Stimulated activated CD8-positive, alpha-beta memory T cell treated with anti-CD3 and anti-CD28 coated beads, Interleukin-7, amount 100 ng/mL, for 4 hours (primary cell): ENCODE measurements around the gene CREBRF.
"Not testable (repeated sequence)": the region's sequence is repeated elsewhere in the genome, so short reads cannot be mapped to it uniquely, and the experiment has no call there.

ENCODE experiments used
- DNase-seq, 2 donors: peaks; one replicate each; pipeline ENCODE4 v3.0.0-alpha.2; 2020; ENCODE audit warnings: low read depth in 2 of 2

The CREBRF gene

GRCh38 chr5:173154619-173155018 is 98.5 kb downstream of the CREBRF start:
- DNase-seq, result not testable (repeated sequence)

DNA sequence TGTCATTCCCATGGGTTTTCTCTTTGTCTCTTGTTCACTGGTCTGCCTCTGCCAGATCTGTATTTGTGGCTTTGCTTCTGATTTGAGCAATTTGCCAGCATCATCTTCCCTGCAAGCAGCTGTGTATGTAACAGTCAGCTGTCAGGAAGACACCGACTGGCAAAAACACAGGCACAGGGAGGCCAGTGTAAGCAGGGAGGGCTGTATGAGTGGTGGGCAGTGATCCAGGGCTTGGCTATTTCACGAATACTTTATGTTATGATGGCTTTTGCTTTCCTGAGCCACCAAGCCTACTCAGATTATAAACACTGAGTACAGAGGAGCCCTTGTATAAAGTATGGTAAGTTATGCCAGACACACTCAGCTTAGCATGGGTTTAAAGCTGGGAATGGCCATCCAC is 99.8 kb downstream of the CREBRF start:
- DNase-seq, result no peak

DNA sequence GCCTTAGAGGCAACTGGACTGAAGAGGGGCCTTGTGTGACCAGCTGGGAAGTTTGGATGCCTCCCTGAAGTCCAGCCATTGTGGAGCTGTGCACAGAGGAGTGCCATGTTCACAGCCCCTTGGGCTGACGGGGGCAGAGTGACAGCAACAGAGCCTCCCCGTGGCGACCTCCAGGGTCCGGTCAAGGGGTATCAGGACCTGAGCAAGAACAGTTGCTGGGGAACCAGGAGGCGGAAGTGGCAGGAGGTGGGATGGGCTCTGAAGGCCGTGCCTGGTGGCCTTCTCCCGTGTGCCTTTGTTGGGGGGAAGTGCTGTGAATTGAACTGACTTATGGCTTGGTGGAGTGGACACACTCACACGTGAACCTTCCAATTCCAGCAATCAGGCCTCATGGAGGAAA is 102.2 kb downstream of the CREBRF start:
- no peak for DNase-seq

DNA sequence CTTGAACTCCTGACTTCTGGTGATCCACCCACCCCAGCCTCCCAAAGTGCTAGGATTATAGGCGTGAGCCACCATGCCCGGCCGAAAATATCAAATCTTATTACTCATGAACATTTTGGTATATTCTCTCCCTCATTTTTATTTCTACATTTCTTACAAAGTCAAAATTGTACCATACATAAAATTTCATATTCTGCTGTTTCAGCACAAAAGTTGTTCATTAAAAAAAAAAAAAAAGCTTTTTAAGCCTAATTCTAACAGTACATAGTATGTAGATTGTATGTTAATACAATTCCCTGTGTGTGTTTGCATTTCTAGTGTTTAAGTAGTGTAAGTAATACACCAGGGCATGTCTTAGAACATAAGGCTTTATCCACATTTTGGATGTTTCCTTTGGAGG is 103.1 kb downstream of the CREBRF start:
- no peak for DNase-seq

- DNase-seq, result no peak
Observed at GRCh38 chr5:173161148-173161547, 105.0 kb downstream of the CREBRF start.

DNA sequence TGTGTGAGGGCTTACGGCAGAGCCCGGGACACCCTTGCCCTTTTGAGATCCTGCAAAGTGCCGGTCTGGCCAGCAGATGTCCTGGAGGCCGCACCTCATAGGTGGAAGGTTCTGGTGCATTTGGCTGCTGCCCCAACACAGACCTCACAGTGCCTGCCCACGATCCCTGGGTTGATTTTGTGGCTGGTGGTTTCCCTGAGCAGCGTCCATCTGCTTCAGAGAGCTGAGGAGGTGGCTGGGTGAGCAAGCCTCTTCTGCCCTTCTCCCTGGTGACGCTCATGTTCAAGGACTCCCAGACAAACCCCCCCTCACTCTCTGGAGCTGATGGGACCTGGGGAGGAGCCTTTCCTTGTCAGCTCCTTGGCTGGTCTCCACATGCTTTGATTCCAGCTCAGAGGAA is 107.1 kb downstream of the CREBRF start:
- DNase-seq, result no peak

- no peak for DNase-seq
Observed at GRCh38 chr5:173165177-173166016, 109.2 kb downstream of the CREBRF start.

GRCh38 chr5:173172166-173172565 is 116.0 kb downstream of the CREBRF start:
- no peak for DNase-seq

DNA sequence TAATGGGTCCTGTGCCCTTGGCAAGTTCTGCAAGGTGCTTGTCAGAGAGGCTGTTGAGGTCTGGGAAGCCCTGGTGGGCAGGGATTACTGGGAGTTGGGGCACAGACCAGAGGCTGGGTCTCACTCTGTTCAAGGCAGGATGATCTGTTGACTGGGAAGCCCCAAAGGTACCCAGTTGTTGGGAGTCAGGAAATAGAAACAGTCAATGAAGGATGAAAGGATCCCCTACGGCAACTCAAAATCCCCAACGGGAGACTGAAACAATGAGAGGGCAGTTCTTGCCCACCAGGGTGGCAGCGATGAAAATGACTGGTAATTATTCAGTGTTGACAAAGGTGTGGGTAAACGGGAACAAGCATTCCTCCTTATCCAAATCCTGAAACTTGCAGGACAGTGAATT is 119.4 kb downstream of the CREBRF start:
- DNase-seq, result no peak

DNA sequence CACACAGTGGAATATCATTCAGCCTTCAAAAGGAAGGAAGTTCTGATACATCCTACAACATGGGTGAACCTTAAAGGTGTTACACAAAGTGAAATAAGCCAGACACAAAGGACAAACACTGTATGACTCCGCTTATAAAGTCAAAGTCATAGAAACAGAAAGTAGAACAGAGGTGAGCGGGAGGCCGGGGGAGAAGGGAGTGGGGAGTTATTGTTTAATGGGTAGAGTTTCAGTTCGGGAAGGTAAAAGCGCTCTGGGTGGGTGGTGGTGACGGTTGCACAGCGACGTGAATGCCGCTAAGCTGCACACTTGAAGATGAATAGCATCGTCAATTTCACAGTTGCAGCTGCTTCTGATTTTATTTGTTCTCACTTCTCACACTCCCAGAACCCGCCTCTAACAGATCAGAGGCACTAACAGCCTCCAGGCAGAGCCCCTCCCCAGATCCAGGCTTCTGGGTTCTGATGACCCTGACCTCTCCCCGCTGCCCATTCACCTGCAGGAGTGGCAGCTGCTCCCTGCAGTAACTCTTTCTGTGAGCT is 122.3 kb downstream of the CREBRF start:
- no peak for DNase-seq

DNA sequence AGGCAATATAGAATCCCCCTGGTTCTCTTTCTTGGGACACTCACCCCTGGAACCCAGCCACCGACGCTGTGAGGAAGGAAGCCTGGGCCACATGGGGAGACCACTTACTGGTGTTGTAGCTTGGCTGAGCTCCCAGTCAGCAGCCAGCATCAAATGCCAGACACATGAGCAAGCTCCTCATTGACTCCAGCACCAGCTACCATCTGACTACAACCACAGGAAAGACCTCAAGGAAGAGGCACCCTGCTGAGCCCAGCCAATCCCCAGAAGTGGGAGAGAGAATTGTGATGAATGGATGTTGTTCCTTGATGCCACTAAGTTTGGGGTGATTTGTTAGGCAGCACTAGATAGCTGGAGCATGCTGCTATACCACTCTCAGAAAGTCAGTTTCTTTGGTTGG is 124.2 kb downstream of the CREBRF start:
- no peak for DNase-seq

DNA sequence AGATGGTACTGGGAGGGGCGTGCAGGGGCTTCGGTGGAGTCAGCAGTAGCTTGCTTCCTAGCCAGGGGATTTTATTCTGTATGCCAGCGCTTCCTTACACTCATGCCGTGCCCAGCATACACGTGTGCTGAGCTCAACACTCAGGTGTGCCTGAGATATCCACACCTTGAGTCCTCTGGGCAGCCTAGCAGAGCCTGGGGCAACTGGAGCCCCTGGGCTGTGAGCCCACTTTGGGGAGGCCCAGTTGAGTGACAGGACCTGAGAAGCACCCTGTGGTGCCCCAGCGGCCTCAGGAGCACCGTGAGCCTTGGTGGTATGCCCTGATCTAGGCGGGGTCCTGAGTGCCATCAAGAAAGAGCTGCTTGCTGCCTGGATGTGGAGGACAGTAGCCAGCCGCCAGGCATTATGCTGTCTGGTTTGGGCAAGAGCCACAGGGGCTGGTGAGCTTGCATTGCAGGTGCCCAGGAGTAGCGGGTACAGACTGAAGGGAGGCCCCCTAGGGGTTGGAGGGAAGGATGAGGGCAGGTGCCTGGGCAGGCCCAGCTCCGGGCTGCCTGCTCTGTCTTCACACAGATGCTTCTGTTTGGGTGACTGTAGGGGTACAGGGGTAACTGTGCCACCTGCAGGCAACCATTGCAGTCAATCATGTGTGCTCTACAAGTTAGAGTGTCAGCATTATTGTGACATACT is 131.0 kb downstream of the CREBRF start:
- DNase-seq, result no peak

DNA sequence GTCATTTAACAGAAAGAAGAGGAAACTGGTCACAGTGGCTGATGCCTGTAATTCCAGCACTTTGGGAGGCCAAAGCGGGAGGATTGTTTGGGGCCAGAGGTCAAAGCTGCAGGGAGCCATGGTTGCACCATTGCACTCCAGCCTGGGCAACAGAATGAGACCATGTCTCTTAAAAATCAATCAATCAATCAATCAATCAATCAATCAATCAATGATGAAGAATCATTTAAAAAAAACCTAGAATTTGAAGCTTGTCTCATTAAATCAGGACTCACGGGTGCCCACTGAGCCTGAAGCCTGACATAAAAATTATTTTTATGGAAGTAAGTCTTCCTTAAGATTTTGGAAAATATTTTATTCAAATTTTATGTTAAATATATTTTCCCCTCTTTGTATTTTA is 132.1 kb downstream of the CREBRF start:
- no peak for DNase-seq
